Tibial nerve (tissue), 4 donors: ENCODE data around the gene DDX51. TPM values are rescaled to one million over a fixed set of nuclear protein-coding genes. Genes with fewer than 3 reads are reported as not detected.
A peak's percentile ranks its signal among the peaks of the same experiment; 100 is the strongest.

Experiments
- DNase-seq, 2 donors: peaks; one replicate each; pipeline ENCODE4 v3.0.0-alpha.2; 2019; ENCODE audit warnings: low spot score in 2 of 2
- H3K27ac ChIP-seq, 4 donors: fragments of 200-600 bp; sonication (generic) in 3 of 4; one replicate each; pipeline ENCODE4 v1.5.1; 2017 to 2019; ENCODE audit warnings: mild to moderate bottlenecking in 1 of 4
- H3K27me3 ChIP-seq, 2 donors: fragments of 200-600 bp; sonication (generic) in 1 of 2; one replicate each; pipeline versions ENCODE4 v1.5.1 to v1.6.0; 2017 to 2019
- H3K36me3 ChIP-seq, 3 donors: fragments of 200-600 bp; sonication (generic); one replicate each; pipeline ENCODE4 v1.5.1; 2018 to 2019
- H3K4me1 ChIP-seq, 4 donors: fragments of 200-600 bp; sonication (generic) in 3 of 4; one replicate each; pipeline ENCODE4 v1.5.1; 2017 to 2019
- H3K4me3 ChIP-seq, 4 donors: fragments of 200-600 bp; sonication (generic) in 3 of 4; one replicate each; pipeline ENCODE4 v1.5.1; 2017 to 2019; ENCODE audit warnings: mild to moderate bottlenecking in 1 of 4, moderate library complexity in 1 of 4
- H3K9me3 ChIP-seq, 4 donors: fragments of 200-600 bp; sonication (generic) in 3 of 4; one replicate each; pipeline ENCODE4 v1.5.1; 2017 to 2019
- CTCF ChIP-seq, 5 experiments: fragments of 200-600 bp in 3 of 5; fragments of 450-650 bp in 2 of 5; sonication (generic) in 3 of 5; IDR thresholded peaks; one replicate each; pipeline ENCODE4 v1.5.1; 2016 to 2019; ENCODE audit warnings: antibody characterized with exemption in 5 of 5, mild to moderate bottlenecking in 3 of 5, moderate library complexity in 2 of 5
- EP300 ChIP-seq, 2 donors: sonication (generic); formaldehyde crosslinking; IDR thresholded peaks; one replicate each; pipeline ENCODE4 v1.6.1; 2017; ENCODE audit warnings: antibody characterized with exemption in 2 of 2, mild to moderate bottlenecking in 1 of 2
- POLR2A ChIP-seq, 2 donors: fragments of 450-650 bp; IDR thresholded peaks; one replicate each; pipeline ENCODE4 v1.6.1; 2017; ENCODE audit warnings: antibody characterized with exemption in 2 of 2, mild to moderate bottlenecking in 2 of 2, moderate library complexity in 2 of 2
- WGBS, 2 donors: methylation state at CpG; one replicate each; pipeline ENCODE4 v1.1.5; 2018; 5-methylcytosine and 5-hydroxymethylcytosine counted together
- total RNA-seq, 4 donors: library from RNA; depleted of rRNA; stranded (reverse); fragments of >200 nt; gene quantifications; one replicate each; pipeline ENCODE4 v1.1.0, GENCODE V29; 2016

The DDX51 gene
- total RNA-seq, 4 donors from 2014 or later: 15.5 to 43.8 (median 28.7) TPM

- H3K27ac ChIP-seq: peak overlapping the region in 2 of 4 donors; percentile 11 to 75
- no peak for DNase-seq
- peaks cover 0 to 1% of the 10 kb centered on the region in 2 donors for H3K27me3 ChIP-seq
- H3K4me1 ChIP-seq: peaks cover 0 to 22% (median 10%) of the 10 kb centered on the region in 4 donors
- 47 to 54% methylated on average over 16 to 20 of the region's 26 CpGs for WGBS, 2 donors
- H3K36me3 ChIP-seq: peaks cover 0 to 9% (median 0%) of the 10 kb centered on the region in 3 donors
- H3K4me3 ChIP-seq: peak overlapping the region in 1 of 4 donors; percentile 15
- H3K9me3 ChIP-seq: no peaks in the 10 kb centered on the region
- TF ChIP-seq CTCF (IDR thresholded peaks at IDR 0.05): no peak
- no peak for TF ChIP-seq POLR2A (IDR thresholded peaks at IDR 0.05)
- TF ChIP-seq EP300 (IDR thresholded peaks at IDR 0.05): no peak
These were observed 19.2 kb upstream of the DDX51 start for GRCh38 chr12:132163041-132163910.

- 10% methylated on average over 13 to 17 of the region's 17 CpGs for WGBS, 2 donors
- Histone ChIP-seq H3K27me3 (no peaks in the 10 kb centered on the region), H3K27ac (peak overlapping the region; percentile 0 to 83 (median 40)), H3K4me3 (peak overlapping the region in 1 of 4 donors; percentile 15), H3K36me3 (peaks cover 0 to 16% (median 0%) of the 10 kb centered on the region in 3 donors), H3K4me1 (peaks cover 0 to 22% (median 10%) of the 10 kb centered on the region in 4 donors), H3K9me3 (no peaks in the 10 kb centered on the region)
- DNase-seq: peak in 1 of 2 donors; percentile 31
- peak in 1 of 2 donors; percentile 32 for TF ChIP-seq EP300 (IDR thresholded peaks at IDR 0.05)
- TF ChIP-seq POLR2A (IDR thresholded peaks at IDR 0.05): no peak
These were observed 18.5 kb upstream of the DDX51 start for GRCh38 chr12:132162508-132163031.

- H3K9me3 ChIP-seq: no peaks in the 10 kb centered on the region
- no peak for DNase-seq
- peak overlapping the region in 1 of 4 donors; percentile 15 for H3K4me3 ChIP-seq
- H3K4me1 ChIP-seq: peaks cover 0 to 22% (median 10%) of the 10 kb centered on the region in 4 donors
- H3K36me3 ChIP-seq: peaks cover 0 to 18% (median 0%) of the 10 kb centered on the region in 3 donors
- WGBS, 2 donors: 34 to 36% methylated on average over 17 of the region's 17 CpGs
- peak overlapping the region in 3 of 4 donors; percentile 0 to 83 (median 75) for H3K27ac ChIP-seq
- no peaks in the 10 kb centered on the region for H3K27me3 ChIP-seq
- TF ChIP-seq EP300 (IDR thresholded peaks at IDR 0.05): no peak
- no peak for TF ChIP-seq CTCF (IDR thresholded peaks at IDR 0.05)
- no peak for TF ChIP-seq POLR2A (IDR thresholded peaks at IDR 0.05)
These were observed 17.8 kb upstream of the DDX51 start for GRCh38 chr12:132161796-132162507.

GRCh38 chr12:132161036-132161781 is 17.1 kb upstream of the DDX51 start:
- 40 to 45% methylated on average over 11 to 14 of the region's 14 CpGs for WGBS, 2 donors
- H3K36me3 ChIP-seq: peaks cover 0 to 26% (median 0%) of the 10 kb centered on the region in 3 donors

More at GRCh38 chr12:132161036-132161781, 17.1 kb upstream of the DDX51 start:
- no peaks in the 10 kb centered on the region for H3K9me3 ChIP-seq
- no peak overlapping the region for H3K27ac ChIP-seq
- DNase-seq: no peak
- no peak for TF ChIP-seq CTCF (IDR thresholded peaks at IDR 0.05)
- no peak for TF ChIP-seq EP300 (IDR thresholded peaks at IDR 0.05)
- TF ChIP-seq POLR2A (IDR thresholded peaks at IDR 0.05): no peak
- H3K4me1 ChIP-seq: peaks cover 0 to 22% (median 10%) of the 10 kb centered on the region in 4 donors
- H3K27me3 ChIP-seq: no peaks in the 10 kb centered on the region
- no peak overlapping the region for H3K4me3 ChIP-seq
